Inferior parietal cortex (tissue), 1 donor: ENCODE measurements around the gene HSD17B12.
A peak's percentile ranks its signal among the peaks of the same experiment; 100 is the strongest.

Source experiments
- DNase-seq: peaks from one replicate; pipeline ENCODE4 v3.0.0-alpha.2; 2016; ENCODE audit errors: extremely low spot score

The HSD17B12 gene

DNA sequence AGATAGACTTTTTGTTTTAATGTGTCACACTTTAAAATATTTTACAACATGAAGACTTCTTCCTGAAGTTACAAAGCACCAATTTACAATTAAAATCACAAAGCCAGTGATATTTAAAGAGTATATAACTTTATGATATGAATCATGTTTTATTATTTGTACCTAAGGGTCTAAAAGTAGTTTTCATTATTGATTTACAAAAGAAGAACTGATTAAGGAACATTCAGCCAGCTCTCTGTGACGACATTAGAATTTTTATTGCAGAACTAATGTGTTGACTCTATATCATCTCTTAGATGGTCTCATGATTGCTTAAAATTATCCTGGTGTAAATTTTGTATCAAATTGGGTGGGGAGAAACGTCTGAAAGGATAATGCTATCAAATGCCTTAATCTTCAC, 117.3 kb downstream of the HSD17B12 start:
- no peak for DNase-seq

DNA sequence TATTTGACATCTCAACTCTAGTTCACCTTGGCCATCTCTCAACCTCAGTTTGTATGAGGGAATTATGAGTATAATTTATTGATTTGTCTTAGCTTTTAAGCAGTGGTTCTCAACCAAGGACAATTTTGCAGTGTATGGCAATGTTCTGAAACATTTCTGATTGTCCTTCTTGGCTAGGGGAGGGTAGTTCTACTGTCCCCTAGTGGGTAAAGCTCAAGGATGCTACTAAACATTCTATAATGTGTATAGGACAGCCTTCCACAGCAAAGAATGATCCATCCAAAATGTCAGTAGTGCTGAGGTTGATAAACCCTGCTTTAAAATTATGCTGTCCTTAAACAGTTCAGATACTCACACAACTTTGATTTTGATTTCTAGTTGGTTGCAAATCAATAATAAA, 122.0 kb downstream of the HSD17B12 start:
- DNase-seq: no peak

DNA sequence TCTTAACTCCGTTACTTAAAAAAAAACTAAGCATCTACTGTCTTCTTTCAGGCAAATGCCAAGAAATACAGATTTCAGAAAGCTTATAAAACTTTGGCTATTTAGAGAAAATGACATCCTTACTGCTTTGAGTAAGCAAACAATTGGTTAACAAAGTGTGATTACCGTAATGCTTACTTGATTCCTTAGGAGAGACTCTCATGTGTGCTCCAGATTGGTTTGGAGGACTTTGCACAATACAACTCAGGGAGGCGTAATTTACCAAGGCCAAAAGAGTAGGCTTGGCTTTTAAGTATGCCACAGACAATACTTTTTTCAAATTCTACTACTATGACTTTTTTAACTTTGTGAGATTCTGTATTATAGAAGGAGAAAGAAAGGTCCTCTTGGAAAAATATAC, 123.2 kb downstream of the HSD17B12 start:
- no peak for DNase-seq

- no peak for DNase-seq
Observed at GRCh38 chr11:43806976-43807375, 126.4 kb downstream of the HSD17B12 start.

- DNase-seq: peak; percentile 62
Observed at GRCh38 chr11:43810929-43811596, 130.5 kb downstream of the HSD17B12 start.

GRCh38 chr11:43812471-43812870, 131.9 kb downstream of the HSD17B12 start:
- DNase-seq: no peak

GRCh38 chr11:43818220-43818619, 137.7 kb downstream of the HSD17B12 start:
- DNase-seq: no peak

- no peak for DNase-seq
Observed at GRCh38 chr11:43819926-43820325, 139.4 kb downstream of the HSD17B12 start.

DNA sequence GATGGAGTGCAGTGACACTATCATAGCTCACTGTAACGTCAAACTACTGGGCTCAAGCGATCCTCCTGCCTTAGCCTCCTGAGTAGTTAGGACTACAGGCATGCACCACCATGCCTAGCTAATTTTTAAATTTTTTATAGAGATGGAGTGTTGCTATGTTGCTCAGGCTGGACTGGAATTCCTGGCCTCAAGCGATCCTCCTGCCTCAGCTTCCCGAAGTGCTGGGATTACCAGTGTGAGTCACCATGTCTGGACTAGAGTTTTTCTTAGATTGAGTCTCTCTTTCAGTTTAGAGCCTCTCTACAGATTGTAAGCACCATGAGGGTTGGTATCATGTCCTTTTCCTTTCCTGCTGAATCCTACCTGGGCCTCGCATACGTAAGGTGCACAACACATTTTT, 142.8 kb downstream of the HSD17B12 start:
- no peak for DNase-seq

DNA sequence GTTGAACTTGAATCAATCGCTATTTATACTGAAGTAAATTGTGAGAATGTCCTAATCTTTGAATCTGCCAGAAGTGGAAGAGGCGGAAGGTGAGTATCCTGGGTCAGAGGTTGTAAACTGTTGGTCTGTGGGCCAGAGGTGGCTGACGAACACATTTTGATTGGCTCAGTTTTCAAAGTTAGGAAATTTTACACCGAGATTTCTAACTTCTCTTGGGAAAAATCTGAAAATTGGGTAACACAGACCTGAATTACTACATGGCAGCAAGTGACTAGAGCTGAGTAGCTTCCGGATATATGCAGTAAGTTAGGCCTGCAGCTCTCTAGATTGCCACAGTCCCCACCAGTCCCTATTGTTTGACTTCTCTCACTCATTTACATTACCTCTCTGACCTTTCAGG, 143.3 kb downstream of the HSD17B12 start:
- no peak for DNase-seq

DNA sequence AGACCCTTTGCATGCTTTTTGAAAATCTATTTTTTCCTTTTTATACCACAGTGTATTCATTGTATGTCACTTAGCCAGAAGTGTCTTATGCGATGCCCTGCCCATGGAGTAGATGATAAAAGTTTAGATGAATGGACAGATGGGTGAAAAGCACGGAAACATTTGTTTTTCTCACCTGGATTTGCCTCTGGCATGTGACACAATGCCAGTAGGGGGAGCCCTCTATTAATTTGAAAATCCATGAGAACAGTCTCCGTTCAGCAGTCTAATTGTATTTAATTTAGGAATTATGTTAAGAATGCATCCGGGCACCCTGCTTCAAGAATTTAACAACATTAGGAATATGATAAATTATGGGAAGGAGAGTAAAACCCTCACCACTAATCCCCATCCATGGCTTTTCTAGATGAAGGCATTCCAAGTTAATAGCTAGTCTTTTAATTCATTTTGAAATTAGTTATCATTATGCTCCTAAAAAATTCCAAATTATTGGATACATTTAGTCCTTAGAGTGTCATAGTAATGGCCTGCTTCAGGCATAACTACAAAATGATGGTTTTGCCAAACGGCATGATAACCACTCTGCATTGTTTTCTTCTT, 144.8 kb downstream of the HSD17B12 start:
- DNase-seq: peak; percentile 49

DNA sequence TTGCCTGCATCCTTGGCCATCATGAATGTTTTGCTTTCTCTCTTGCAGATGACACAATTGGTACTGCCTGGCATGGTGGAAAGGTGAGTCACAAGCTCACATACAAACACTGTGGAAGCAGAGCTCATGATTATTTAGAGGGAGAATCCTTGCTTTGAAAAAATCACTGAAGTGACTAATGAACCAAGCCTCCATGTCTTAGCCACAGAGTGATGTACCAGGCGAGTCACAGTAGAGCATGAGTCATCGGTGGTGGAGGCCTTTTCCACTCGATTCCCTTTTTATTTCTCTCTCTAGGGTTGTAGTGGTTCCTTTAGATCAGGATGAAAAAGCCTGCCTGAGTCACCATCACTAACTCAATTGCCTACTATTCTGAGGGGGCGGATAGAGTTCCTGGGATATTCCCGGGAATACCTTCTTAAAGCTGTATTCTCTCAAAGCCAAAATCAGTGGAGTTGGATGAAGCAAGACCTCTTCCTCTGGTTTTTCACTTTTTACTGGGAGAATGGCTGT, 150.4 kb downstream of the HSD17B12 start:
- peak; percentile 56 for DNase-seq

DNA sequence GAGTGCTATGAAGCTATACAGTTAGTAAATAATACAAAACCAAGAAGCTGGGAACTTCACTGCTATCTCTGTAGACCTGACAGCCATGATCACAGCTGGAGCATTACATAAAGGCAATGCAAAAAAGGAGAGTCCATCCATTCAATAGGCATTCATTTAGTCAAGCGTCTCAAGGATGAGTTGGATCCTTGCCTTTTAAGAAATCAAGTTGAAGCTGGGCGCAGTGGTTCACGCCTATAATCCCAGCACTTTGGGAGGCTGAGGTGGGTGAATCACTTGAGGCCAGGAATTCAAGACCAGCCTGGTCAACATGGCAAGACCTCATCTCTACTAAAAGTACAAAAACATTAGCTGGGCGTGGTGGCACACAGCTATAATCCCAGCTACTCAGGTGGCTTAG, 152.0 kb downstream of the HSD17B12 start:
- no peak for DNase-seq

DNA sequence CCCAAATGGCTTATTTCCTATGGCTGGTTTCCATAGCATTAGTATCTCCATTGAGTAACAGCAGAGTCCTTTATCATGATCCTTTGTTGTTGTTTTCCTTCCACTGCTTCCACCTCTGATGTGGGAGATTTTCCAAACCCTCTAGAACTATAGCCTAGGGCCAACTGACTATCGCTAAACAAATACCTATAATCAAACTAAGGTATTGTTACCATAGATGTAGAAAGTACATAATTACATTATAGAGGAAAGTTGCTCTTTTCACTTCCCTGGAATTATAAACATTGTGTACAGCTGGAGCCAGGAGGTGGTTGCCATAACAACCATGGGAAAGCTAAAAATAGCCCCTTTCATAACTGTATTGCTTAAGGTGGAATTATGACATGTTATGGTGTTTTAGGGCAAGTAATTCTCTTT, 153.1 kb downstream of the HSD17B12 start:
- DNase-seq: no peak

DNA sequence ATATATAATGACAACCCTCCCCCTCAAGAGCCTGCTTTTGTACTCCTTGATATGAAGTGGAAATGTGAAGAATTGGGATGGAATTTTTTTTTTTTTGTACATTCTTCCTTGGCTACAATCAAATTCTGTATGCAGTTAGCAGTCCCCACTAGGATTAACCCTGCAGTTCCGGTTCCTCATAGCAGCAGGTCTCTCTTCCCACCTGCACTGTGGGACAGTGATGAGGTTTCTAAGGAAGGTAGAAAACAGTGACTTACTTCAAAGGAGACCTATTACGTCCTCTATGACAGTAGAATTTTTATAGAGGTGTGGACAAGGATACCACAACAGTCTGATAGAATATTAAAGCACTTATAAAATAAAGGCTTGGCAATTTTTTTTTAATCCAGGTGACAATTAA, 153.7 kb downstream of the HSD17B12 start:
- no peak for DNase-seq

GRCh38 chr11:43835104-43835503, 154.6 kb downstream of the HSD17B12 start:
- no peak for DNase-seq

- DNase-seq: no peak
Observed at GRCh38 chr11:43837879-43838278, 157.3 kb downstream of the HSD17B12 start.

GRCh38 chr11:43842021-43842420, 161.5 kb downstream of the HSD17B12 start:
- DNase-seq: no peak

- no peak for DNase-seq
Observed at GRCh38 chr11:43845816-43846215, 165.3 kb downstream of the HSD17B12 start.

GRCh38 chr11:43852057-43852636, 171.6 kb downstream of the HSD17B12 start:
- peak; percentile 82 for DNase-seq

- no peak for DNase-seq
Observed at GRCh38 chr11:43853781-43854180, 173.2 kb downstream of the HSD17B12 start.

DNA sequence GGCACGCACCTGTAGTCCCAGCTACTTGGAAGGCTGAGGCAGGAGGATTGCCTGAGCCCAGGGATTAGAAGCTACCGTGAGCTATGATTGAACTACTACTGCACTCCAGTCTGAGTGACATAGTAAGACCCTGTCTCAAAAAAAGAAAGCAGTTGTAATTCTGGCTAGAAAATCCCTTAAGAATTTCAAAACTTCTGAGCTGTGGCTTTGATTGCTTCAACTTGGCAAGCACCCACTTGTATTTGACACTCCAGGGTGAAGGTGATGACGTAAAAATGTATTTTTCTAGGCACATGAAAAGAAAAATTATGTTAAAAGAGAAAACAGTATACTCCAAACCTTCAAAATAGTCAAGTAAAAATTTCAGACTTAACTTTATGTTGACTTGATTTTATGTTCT, 176.5 kb downstream of the HSD17B12 start:
- DNase-seq: no peak

- DNase-seq: no peak
Observed at GRCh38 chr11:43861141-43861540, 180.6 kb downstream of the HSD17B12 start.
